ENCODE measurements around the gene FRMD5. TPM values are rescaled to one million over a fixed set of nuclear protein-coding genes. Genes with fewer than 3 reads are reported as not detected.

The FRMD5 gene
- total RNA-seq, 1 donor from 2014 or later = 0.49 TPM

DNA sequence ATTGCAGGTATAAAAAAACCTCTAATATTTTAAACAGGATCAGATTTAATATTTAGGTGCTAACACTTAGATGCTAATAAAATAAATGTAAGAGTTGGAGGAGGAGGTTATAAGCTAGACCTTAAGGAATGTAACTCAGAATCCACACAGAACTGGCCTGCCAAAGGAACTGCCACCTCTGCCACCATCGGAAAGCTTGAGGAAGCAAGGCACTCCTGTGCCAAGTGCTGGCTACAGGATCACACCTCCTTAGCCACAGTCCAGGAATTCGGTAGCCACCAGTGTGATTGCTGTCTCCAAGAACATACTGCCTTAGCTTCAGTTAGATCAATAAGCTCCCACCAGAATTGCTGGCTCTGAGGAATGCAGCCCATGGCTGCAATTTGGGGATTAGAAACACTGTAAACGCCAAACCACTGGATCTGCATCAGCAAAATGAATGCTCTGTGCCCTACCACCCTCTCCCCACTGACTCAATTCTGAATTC, 58.0 kb downstream of the FRMD5 start:
- intact Hi-C loops (cut with DNase I) = no loop called here
- no peak for DNase-seq (ENCODE audit: extremely low spot score in 2 of 2)

GRCh38 chr15:44132057-44132456, 63.0 kb downstream of the FRMD5 start:
- DNase-seq (ENCODE audit: extremely low spot score in 2 of 2) = no peak
- intact Hi-C loops (cut with DNase I) = no loop called here
- no peaks in the 10 kb centered on the region for H3K27me3 ChIP-seq
- H3K27ac ChIP-seq = no peak overlapping the region
- TF ChIP-seq POLR2A (IDR thresholded peaks at IDR 0.05) (no peak), CTCF (IDR thresholded peaks at IDR 0.05) (no peak), POLR2AphosphoS5 (IDR thresholded peaks at IDR 0.05; ENCODE audit: insufficient read depth in 1 of 2, low read depth in 1 of 2) (no peak)
- no peak overlapping the region for H3K4me3 ChIP-seq
- no peaks in the 10 kb centered on the region for H3K9me3 ChIP-seq
- no peaks in the 10 kb centered on the region for H3K36me3 ChIP-seq
- no peaks in the 10 kb centered on the region for H3K4me1 ChIP-seq

More for the DNA sequence above, 58.0 kb downstream of the FRMD5 start:
- Histone ChIP-seq H3K4me3 (no peak overlapping the region), H3K27me3 (no peaks in the 10 kb centered on the region), H3K27ac (no peak overlapping the region), H3K36me3 (no peaks in the 10 kb centered on the region), H3K9me3 (no peaks in the 10 kb centered on the region), H3K4me1 (no peaks in the 10 kb centered on the region)
- TF ChIP-seq POLR2AphosphoS5 (IDR thresholded peaks at IDR 0.05; ENCODE audit: insufficient read depth in 1 of 2, low read depth in 1 of 2) (no peak), CTCF (IDR thresholded peaks at IDR 0.05) (no peak)

DNA sequence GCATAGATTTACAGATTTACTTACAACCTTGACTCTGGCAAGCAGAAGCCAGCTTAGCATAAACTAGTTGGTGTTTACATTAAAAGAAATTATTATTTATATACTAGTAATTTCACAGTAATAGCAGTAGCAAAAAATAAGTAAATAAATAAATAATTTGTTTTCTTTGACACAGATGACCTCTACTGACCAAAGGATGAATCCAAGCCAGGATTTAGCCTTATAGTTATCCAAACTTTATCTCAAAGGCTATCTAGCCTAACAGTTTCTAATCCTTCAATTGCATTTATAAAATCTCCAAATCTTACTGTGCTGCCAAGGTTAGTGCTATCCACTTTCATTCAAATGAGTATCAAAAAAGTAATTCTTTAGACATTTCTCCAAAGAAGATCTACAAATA, 64.3 kb downstream of the FRMD5 start:
- no peaks in the 10 kb centered on the region for H3K27me3 ChIP-seq
- intact Hi-C loops (cut with DNase I) = no loop called here
- TF ChIP-seq POLR2AphosphoS5 (IDR thresholded peaks at IDR 0.05; ENCODE audit: insufficient read depth in 1 of 2, low read depth in 1 of 2) (no peak), POLR2A (IDR thresholded peaks at IDR 0.05) (no peak), CTCF (IDR thresholded peaks at IDR 0.05) (no peak)
- H3K4me3 ChIP-seq = no peak overlapping the region
- no peaks in the 10 kb centered on the region for H3K36me3 ChIP-seq
- no peaks in the 10 kb centered on the region for H3K4me1 ChIP-seq
- H3K27ac ChIP-seq = no peak overlapping the region
- DNase-seq (ENCODE audit: extremely low spot score in 2 of 2) = no peak
- H3K9me3 ChIP-seq = no peaks in the 10 kb centered on the region

- H3K9me3 ChIP-seq = no peaks in the 10 kb centered on the region
- DNase-seq (ENCODE audit: extremely low spot score in 2 of 2) = no peak
- no peak overlapping the region for H3K4me3 ChIP-seq
- no peak overlapping the region for H3K27ac ChIP-seq
- TF ChIP-seq CTCF (IDR thresholded peaks at IDR 0.05) (no peak), POLR2A (IDR thresholded peaks at IDR 0.05) (no peak)
- H3K36me3 ChIP-seq = no peaks in the 10 kb centered on the region
- H3K4me1 ChIP-seq = no peaks in the 10 kb centered on the region
- no peaks in the 10 kb centered on the region for H3K27me3 ChIP-seq
- intact Hi-C loops (cut with DNase I) = no loop called here
Measured at GRCh38 chr15:44129911-44130310, 65.2 kb downstream of the FRMD5 start.

DNA sequence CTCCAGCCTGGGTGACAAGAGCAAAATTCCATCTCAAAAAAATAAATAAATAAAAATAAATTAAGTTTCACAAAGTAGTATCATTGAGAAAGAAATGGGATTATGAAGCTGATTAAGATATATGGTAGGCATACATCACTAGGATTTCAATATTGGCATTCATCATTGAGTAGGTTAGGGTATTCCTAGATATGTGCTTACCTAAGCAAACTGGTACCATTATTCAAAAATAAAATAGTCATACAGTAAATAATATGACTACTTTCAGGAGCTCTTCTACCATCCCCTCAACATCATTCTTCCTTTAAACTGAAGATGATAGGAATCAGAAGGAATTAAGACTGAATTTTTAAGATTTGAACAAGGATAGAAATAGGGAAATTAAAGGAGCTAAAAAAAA, 66.6 kb downstream of the FRMD5 start:
- H3K27ac ChIP-seq = no peak overlapping the region
- H3K36me3 ChIP-seq = no peaks in the 10 kb centered on the region
- no peak for TF ChIP-seq POLR2AphosphoS5 (IDR thresholded peaks at IDR 0.05; ENCODE audit: insufficient read depth in 1 of 2, low read depth in 1 of 2)
- no peak for TF ChIP-seq POLR2A (IDR thresholded peaks at IDR 0.05)
- no peak for TF ChIP-seq CTCF (IDR thresholded peaks at IDR 0.05)
- H3K4me3 ChIP-seq = no peak overlapping the region
- no peaks in the 10 kb centered on the region for H3K4me1 ChIP-seq
- no peaks in the 10 kb centered on the region for H3K27me3 ChIP-seq
- intact Hi-C loops (cut with DNase I) = no loop called here
- DNase-seq (ENCODE audit: extremely low spot score in 2 of 2) = no peak
- H3K9me3 ChIP-seq = no peaks in the 10 kb centered on the region
